PC-3 (cell line): ENCODE results near the gene HNRNPLL. TPM values are rescaled to one million over a fixed set of nuclear protein-coding genes. Genes with fewer than 3 reads are reported as not detected.
"Not testable (repeated sequence)": the region's sequence is repeated elsewhere in the genome, so short reads cannot be mapped to it uniquely, and the experiment has no call there.

ENCODE experiments used
- ATAC-seq: fragments of 200-7000 bp; cut with Tn5 transposase; 2 replicates; pipeline ENCODE4 v1.9.1; 2020; ENCODE audit warnings: mild to moderate bottlenecking, moderate library complexity
- BruUV-seq: library from RNA; stranded (reverse); fragments of 400-500 nt; replicated peaks from 2 replicates; lab custom pipeline; 2021; lab: Mats Ljungman, UMichigan
- CTCF ChIA-PET: fragments of 300-600 bp; sonication (Branson Sonifier 250); formaldehyde crosslinking; loops from one replicate; lab custom pipeline; 2022; ENCODE audit warnings: antibody characterized with exemption; lab: Charles Lee
- POLR2A ChIA-PET: fragments of 300-600 bp; sonication (Branson Sonifier 250); formaldehyde crosslinking; loops from one replicate; lab custom pipeline; 2022; ENCODE audit warnings: antibody characterized with exemption; ENCODE audit not compliant: unreplicated experiment; lab: Charles Lee
- DNase-seq: peaks from one replicate; pipeline ENCODE4 v3.0.0-alpha.2; 2015
- H2AFZ ChIP-seq: fragments of 300-600 bp; sonication (generic); 2 replicates; pipeline ENCODE4 v1.6.0; 2016; ENCODE audit warnings: antibody characterized with exemption, low read length
- H3F3A ChIP-seq: fragments of 300-600 bp; sonication (generic); one replicate; pipeline ENCODE4 v1.6.0; 2017; ENCODE audit warnings: antibody characterized with exemption, low read length, control low read depth, mild to moderate bottlenecking; ENCODE audit not compliant: unreplicated experiment
- H3K27ac ChIP-seq: fragments of 300-600 bp; sonication (generic); 2 replicates; pipeline ENCODE4 v1.5.1; 2016; ENCODE audit warnings: mild to moderate bottlenecking, low read length
- H3K27me3 ChIP-seq: fragments of 300-600 bp; sonication (generic); 2 replicates; pipeline ENCODE4 v1.6.1; 2016; ENCODE audit warnings: low read length, mixed read lengths
- H3K36me3 ChIP-seq: fragments of 300-600 bp; sonication (generic); 2 replicates; pipeline ENCODE4 v1.6.1; 2016; ENCODE audit warnings: low read depth, mixed run types, low read length, mixed read lengths
- H3K4me1 ChIP-seq: fragments of 300-600 bp; sonication (generic); 2 replicates; pipeline ENCODE4 v1.5.1; 2016; ENCODE audit warnings: low read length; ENCODE audit not compliant: insufficient read depth
- H3K4me2 ChIP-seq: fragments of 300-600 bp; sonication (generic); 2 replicates; pipeline ENCODE4 v1.6.0; 2016; ENCODE audit warnings: low read length
- H3K4me3 ChIP-seq: fragments of 300-600 bp; sonication (generic); 2 replicates; pipeline ENCODE4 v1.5.1; 2016; ENCODE audit warnings: mild to moderate bottlenecking, low read length, mixed read lengths
- H3K79me2 ChIP-seq: fragments of 300-600 bp; sonication (generic); 2 replicates; pipeline ENCODE4 v1.6.1; 2017; ENCODE audit warnings: low read length, mixed read lengths
- H3K9ac ChIP-seq: fragments of 300-600 bp; sonication (generic); 2 replicates; pipeline ENCODE4 v1.6.0; 2016; ENCODE audit warnings: mild to moderate bottlenecking, low read length
- H3K9me2 ChIP-seq: fragments of 300-600 bp; sonication (generic); replicated peaks from 2 replicates; pipeline ENCODE4 v1.6.1; 2016; ENCODE audit warnings: mixed run types, low read length, mixed read lengths
- H3K9me3 ChIP-seq: fragments of 300-600 bp; sonication (generic); 2 replicates; pipeline ENCODE4 v1.6.1; 2016; ENCODE audit warnings: low read length, mixed read lengths
- H4K20me1 ChIP-seq: fragments of 300-600 bp; sonication (generic); 2 replicates; pipeline ENCODE4 v1.6.1; 2016; ENCODE audit warnings: low read length, mixed read lengths
- EZH2 ChIP-seq: fragments of 300-600 bp; sonication (generic); IDR thresholded peaks from one replicate; pipeline ENCODE4 v1.6.1; 2017; ENCODE audit warnings: antibody characterized with exemption, mild to moderate bottlenecking, low read length; ENCODE audit not compliant: unreplicated experiment
- EZH2phosphoT487 ChIP-seq: fragments of 300-600 bp; sonication (generic); IDR thresholded peaks from 2 replicates; pipeline ENCODE4 v1.6.1; 2018; ENCODE audit warnings: mild to moderate bottlenecking, antibody characterized with exemption, low read length, borderline replicate concordance
- intact Hi-C: fragments of 100-400 bp; cut with micrococcal nuclease; formaldehyde crosslinking; loops from 2 replicates; pipeline ENCODE4 v1.9.0; 2023
- total RNA-seq: library from RNA; depleted of rRNA; stranded (reverse); fragments of >200 nt; gene quantifications from 2 replicates; pipeline ENCODE4 v1.2.3, GENCODE V29; 2014
- TF ChIP-seq, protein P1 (sequence below): fragments of 300-600 bp; sonication (generic); conservative IDR thresholded peaks from 2 replicates; pipeline ENCODE4 v1.5.1; 2017; ENCODE audit warnings: antibody characterized with exemption, low read depth, mild to moderate bottlenecking, low read length

The HNRNPLL gene
- total RNA-seq, 1 experiment from 2014 or later = 30.1 TPM

DNA sequence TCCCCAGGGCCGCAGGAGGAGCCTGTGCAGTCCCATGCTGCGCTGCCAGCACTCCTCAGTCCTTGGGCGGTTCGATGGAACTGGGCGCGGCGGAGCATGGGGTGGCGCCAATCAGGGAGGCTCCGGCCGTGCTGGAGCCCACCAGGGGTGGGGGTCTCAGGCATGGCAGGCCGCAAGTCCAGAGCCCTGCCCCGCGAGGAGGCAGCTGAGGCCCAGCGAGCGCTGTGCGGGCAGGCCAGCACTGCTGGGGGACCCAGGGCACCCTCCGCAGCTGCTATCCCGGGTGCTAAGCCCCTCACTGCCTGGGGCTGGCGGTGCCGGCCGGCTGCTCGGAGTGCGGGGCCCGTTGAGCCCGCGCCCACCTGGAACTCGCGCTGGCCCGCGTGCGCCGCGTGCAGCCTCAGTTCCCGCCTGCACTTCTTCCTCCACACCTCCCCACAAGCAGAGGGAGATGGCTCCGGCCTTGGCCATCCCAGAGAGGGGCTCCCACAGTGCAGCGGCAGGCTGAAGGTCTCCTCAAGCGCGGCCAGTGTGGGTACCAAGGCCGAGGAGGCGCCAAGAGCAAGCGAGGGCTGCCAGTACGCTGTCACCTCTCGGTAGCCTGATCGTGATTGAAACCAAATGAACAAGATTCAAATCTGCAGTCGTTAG is 40.4 kb upstream of the HNRNPLL start:
- no peak overlapping the region for H3K9ac ChIP-seq
- DNase-seq (no peak), ATAC-seq (no peak)
- no peaks in the 10 kb centered on the region for H3K27me3 ChIP-seq
- CTCF ChIA-PET = no interaction called here
- no peak overlapping the region for H3K27ac ChIP-seq
- POLR2A ChIA-PET = no interaction called here
- no peaks in the 10 kb centered on the region for H3K4me1 ChIP-seq
- intact Hi-C loops = no loop called here
- H3K9me2 ChIP-seq = no peaks in the 10 kb centered on the region
- H3K79me2 ChIP-seq = no peaks in the 10 kb centered on the region
- TF ChIP-seq EZH2 = no peak
- TF ChIP-seq, protein P1, sequence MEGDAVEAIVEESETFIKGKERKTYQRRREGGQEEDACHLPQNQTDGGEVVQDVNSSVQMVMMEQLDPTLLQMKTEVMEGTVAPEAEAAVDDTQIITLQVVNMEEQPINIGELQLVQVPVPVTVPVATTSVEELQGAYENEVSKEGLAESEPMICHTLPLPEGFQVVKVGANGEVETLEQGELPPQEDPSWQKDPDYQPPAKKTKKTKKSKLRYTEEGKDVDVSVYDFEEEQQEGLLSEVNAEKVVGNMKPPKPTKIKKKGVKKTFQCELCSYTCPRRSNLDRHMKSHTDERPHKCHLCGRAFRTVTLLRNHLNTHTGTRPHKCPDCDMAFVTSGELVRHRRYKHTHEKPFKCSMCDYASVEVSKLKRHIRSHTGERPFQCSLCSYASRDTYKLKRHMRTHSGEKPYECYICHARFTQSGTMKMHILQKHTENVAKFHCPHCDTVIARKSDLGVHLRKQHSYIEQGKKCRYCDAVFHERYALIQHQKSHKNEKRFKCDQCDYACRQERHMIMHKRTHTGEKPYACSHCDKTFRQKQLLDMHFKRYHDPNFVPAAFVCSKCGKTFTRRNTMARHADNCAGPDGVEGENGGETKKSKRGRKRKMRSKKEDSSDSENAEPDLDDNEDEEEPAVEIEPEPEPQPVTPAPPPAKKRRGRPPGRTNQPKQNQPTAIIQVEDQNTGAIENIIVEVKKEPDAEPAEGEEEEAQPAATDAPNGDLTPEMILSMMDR = no peak
- no peak for TF ChIP-seq EZH2phosphoT487
- no peaks in the 10 kb centered on the region for H3F3A ChIP-seq
- no peak overlapping the region for H3K4me3 ChIP-seq
- no peak overlapping the region for H2AFZ ChIP-seq
- BruUV-seq = no TSS peak
- no peaks in the 10 kb centered on the region for H4K20me1 ChIP-seq
- no peaks in the 10 kb centered on the region for H3K9me3 ChIP-seq
- no peaks in the 10 kb centered on the region for H3K36me3 ChIP-seq
- H3K4me2 ChIP-seq = no peak overlapping the region

DNA sequence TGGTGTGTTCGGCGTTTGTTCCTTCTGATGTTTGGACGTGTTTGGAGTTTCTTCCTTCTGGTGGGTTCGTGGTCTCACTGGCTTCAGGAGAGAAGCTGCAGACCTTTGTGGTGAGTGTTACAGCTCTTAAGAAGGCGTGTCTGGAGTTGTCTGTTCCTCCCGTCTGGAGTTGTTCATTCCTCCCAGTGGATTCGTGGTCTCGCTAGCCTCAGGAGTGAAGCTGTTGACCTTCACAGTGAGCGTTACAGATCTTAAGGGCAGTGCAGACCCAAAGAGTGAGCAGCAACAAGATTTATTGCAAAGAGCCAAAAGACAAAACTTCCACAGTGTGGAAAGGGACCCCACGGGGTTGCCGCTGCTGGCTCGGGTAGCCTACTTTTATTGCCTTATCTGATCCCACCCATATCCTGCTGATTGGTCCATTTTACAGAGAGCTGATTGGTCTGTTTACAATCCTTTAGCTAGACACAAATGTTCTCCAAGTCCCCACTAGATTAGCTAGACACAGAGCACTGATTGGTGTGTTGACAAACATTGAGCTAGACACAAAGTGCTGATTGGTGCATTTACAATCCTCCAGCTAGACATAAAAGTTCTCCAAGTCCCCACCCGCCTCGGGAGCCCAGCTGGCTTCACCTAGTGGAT is 39.8 kb upstream of the HNRNPLL start:
- H3K9me3 ChIP-seq, DNase-seq, H3K4me3 ChIP-seq, H3K4me2 ChIP-seq, H3K9me2 ChIP-seq, H3K36me3 ChIP-seq, H3F3A ChIP-seq, intact Hi-C loops, H3K27ac ChIP-seq, H4K20me1 ChIP-seq, H3K4me1 ChIP-seq, H3K9ac ChIP-seq, H3K27me3 ChIP-seq, H2AFZ ChIP-seq, POLR2A ChIA-PET, ATAC-seq, BruUV-seq, H3K79me2 ChIP-seq: not testable (repeated sequence)
- CTCF ChIA-PET = interaction anchor here (0.6 kb wide), 1 partner anchor 167 kb away, joined by 6 read pairs; no protein-coding TSS in a partner anchor

DNA sequence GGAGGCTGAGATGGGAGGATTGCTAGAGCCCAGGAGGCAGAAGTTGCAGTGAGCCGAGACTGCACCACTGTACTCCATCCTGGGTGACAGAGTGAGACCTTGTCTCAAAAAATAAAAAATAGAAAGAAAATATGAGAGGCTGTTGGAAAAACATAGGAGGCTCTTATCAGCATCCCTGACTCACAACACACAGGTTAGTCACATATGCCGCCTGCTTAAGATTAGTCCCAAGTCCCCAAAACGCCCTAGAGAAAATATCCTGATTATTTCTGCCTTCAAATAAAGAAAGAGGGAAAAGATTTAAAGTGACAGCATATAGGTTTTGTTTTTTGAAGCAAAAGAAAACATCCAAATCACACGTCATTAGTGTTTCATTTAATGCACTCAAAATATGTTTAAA is 33.3 kb upstream of the HNRNPLL start:
- no peak overlapping the region for H3K4me2 ChIP-seq
- BruUV-seq = no TSS peak
- H3K4me3 ChIP-seq = no peak overlapping the region
- no peaks in the 10 kb centered on the region for H3K36me3 ChIP-seq
- TF ChIP-seq EZH2 = no peak
- TF ChIP-seq, protein P1 = no peak
- TF ChIP-seq EZH2phosphoT487 = no peak
- H3K9me3 ChIP-seq = no peaks in the 10 kb centered on the region
- no peaks in the 10 kb centered on the region for H3K4me1 ChIP-seq
- H3K79me2 ChIP-seq = no peaks in the 10 kb centered on the region
- DNase-seq (no peak), ATAC-seq (no peak)
- H3K27me3 ChIP-seq = no peaks in the 10 kb centered on the region
- H3K9ac ChIP-seq = no peak overlapping the region
- no peak overlapping the region for H3K27ac ChIP-seq
- ChIA-PET POLR2A (interaction anchor here (0.7 kb wide), 1 partner anchor 120 kb away, joined by 13 read pairs; no protein-coding TSS in a partner anchor), CTCF (interaction anchor here (0.6 kb wide), 1 partner anchor 1062 kb away, joined by 4 read pairs; no protein-coding TSS in a partner anchor)
- no peaks in the 10 kb centered on the region for H3F3A ChIP-seq
- intact Hi-C loops = no loop called here
- H2AFZ ChIP-seq = no peak overlapping the region
- no peaks in the 10 kb centered on the region for H3K9me2 ChIP-seq
- H4K20me1 ChIP-seq = no peaks in the 10 kb centered on the region
